Muscle of leg (tissue), 16 donors: ENCODE data around the gene HLF. TPM values are rescaled to one million over a fixed set of nuclear protein-coding genes. Genes with fewer than 3 reads are reported as not detected.
A peak's percentile ranks its signal among the peaks of the same experiment; 100 is the strongest.

Experiments used
- DNase-seq: peaks from one replicate; pipeline ENCODE4 v3.0.0; 2013
- H3K27ac ChIP-seq: one replicate; pipeline ENCODE4 v1.5.1; 2013; ENCODE audit warnings: mild to moderate bottlenecking, low read length, control low read depth
- H3K27me3 ChIP-seq: one replicate; pipeline ENCODE4 v1.6.1; 2013; ENCODE audit warnings: low read length; ENCODE audit not compliant: control insufficient read depth, insufficient read depth
- H3K36me3 ChIP-seq: one replicate; pipeline ENCODE4 v1.6.1; 2013; ENCODE audit warnings: low read length; ENCODE audit not compliant: control insufficient read depth, insufficient read depth
- H3K4me1 ChIP-seq: one replicate; pipeline ENCODE4 v1.6.1; 2013; ENCODE audit warnings: low read length; ENCODE audit not compliant: control insufficient read depth, insufficient read depth
- H3K4me3 ChIP-seq: one replicate; pipeline ENCODE4 v1.5.1; 2013; ENCODE audit warnings: low read length, control low read depth
- H3K9me3 ChIP-seq: replicated peaks from 2 replicates; pipeline ENCODE4 v1.6.1; 2013; ENCODE audit warnings: low read depth, low read length; ENCODE audit not compliant: control insufficient read depth
- WGBS: methylation state at CpG from one replicate; pipeline ENCODE4 v1.1.5; 2013; ENCODE audit warnings: missing lambda C conversion rate; ENCODE audit not compliant: insufficient coverage; 5-methylcytosine and 5-hydroxymethylcytosine counted together
- long read RNA-seq, 11 donors: transcript quantifications; one replicate each; lab custom pipeline, GENCODE V29; 2026
- polyA plus RNA-seq, 8 donors: library from polyadenylated mRNA; unstranded; fragments of 120-200 nt; gene quantifications; one replicate each; pipeline versions ENCODE4 v1.2.1 to v1.2.3, GENCODE V29; 2013; ENCODE audit warnings: inconsistent platforms in 1 of 8, low replicate concordance in 1 of 8; ENCODE audit not compliant: insufficient read length in 8 of 8, insufficient read depth in 1 of 8
- total RNA-seq: library from RNA; stranded (reverse); fragments of 120-200 nt; gene quantifications from one replicate; pipeline ENCODE4 v1.2.4, GENCODE V29; 2013

HLF gene, protein sequence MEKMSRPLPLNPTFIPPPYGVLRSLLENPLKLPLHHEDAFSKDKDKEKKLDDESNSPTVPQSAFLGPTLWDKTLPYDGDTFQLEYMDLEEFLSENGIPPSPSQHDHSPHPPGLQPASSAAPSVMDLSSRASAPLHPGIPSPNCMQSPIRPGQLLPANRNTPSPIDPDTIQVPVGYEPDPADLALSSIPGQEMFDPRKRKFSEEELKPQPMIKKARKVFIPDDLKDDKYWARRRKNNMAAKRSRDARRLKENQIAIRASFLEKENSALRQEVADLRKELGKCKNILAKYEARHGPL
- 5.9 TPM for total RNA-seq
- 1 to 10 TPM; 3.3 to 5.4 (median 4.1) TPM for polyA plus RNA-seq
- long read RNA-seq, donor 1, full-length matches to known transcripts: 2 of 2 reads
- long read RNA-seq, donor 1, partial matches to known transcripts: 0 of 2 reads
- long read RNA-seq, donor 1, other reads (novel, unspliced or antisense): 0 of 2 reads
- long read RNA-seq, donor 2: 0 reads
- long read RNA-seq, donor 3: 0 reads
- long read RNA-seq, donor 4: 0 reads
- long read RNA-seq, donor 5, full-length matches to known transcripts: 1 of 1 reads
- long read RNA-seq, donor 5, partial matches to known transcripts: 0 of 1 reads
- long read RNA-seq, donor 5, other reads (novel, unspliced or antisense): 0 of 1 reads
- long read RNA-seq, donor 6, full-length matches to known transcripts: 4 of 4 reads
- long read RNA-seq, donor 6, partial matches to known transcripts: 0 of 4 reads
- long read RNA-seq, donor 6, other reads (novel, unspliced or antisense): 0 of 4 reads
- long read RNA-seq, donor 7, full-length matches to known transcripts: 2 of 2 reads
- long read RNA-seq, donor 7, partial matches to known transcripts: 0 of 2 reads
- long read RNA-seq, donor 7, other reads (novel, unspliced or antisense): 0 of 2 reads
- long read RNA-seq, donor 8, full-length matches to known transcripts: 2 of 2 reads
- long read RNA-seq, donor 8, partial matches to known transcripts: 0 of 2 reads
- long read RNA-seq, donor 8, other reads (novel, unspliced or antisense): 0 of 2 reads
- long read RNA-seq, donor 9, full-length matches to known transcripts: 2 of 2 reads
- long read RNA-seq, donor 9, partial matches to known transcripts: 0 of 2 reads
- long read RNA-seq, donor 9, other reads (novel, unspliced or antisense): 0 of 2 reads
- long read RNA-seq, donor 10, partial matches to known transcripts: 0 of 1 reads
- long read RNA-seq, donor 10, other reads (novel, unspliced or antisense): 0 of 1 reads
- long read RNA-seq, donor 11, full-length matches to known transcripts: 5 of 5 reads
- long read RNA-seq, donor 11, partial matches to known transcripts: 0 of 5 reads
- long read RNA-seq, donor 11, other reads (novel, unspliced or antisense): 0 of 5 reads

DNA sequence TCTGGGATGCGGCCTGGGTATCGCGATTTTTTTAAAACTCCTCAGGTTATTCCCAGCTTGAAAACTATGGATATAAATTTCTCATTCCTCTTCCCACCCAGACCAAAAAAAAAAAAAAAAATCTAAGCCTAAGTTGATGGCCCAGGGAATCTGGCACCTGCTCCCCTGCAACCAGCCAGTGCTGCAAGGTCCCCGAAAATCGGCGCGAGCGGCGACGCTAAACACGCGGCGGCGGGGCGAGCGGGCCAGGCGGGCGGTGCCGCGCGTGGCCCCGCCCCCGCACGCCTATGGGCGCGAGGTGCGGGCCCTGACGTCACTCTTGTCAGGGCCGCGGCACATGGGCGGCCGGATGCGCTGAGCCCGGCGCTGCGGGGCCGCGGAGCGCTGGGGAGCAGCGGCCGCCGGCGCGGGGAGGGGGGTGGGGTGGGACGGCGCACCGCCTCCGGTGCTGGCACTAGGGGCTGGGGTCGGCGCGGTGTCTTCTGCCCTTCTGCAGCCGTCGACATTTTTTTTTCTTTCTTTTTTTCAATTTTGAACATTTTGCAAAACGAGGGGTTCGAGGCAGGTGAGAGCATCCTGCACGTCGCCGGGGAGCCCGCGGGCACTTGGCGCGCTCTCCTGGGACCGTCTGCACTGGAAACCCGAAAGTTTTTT, at the start of gene HLF:
HLF (plus strand) TSS at position 316 of the 654 bp plus-strand sequence. CDS start 525 bp downstream, outside the sequence.
- Histone ChIP-seq H3K9me3 (peaks cover 2% of the 10 kb centered on the region), H3K36me3 (peaks cover 4% of the 10 kb centered on the region), H3K27me3 (peaks cover 47% of the 10 kb centered on the region), H3K4me3 (peak within 1 kb of the TSS; percentile 58), H3K27ac (no peak within 1 kb of the TSS), H3K4me1 (peaks cover 24% of the 10 kb centered on the region)
- WGBS: under 1% methylated on average over 42 of the region's 64 CpGs
- peak; percentile 95 for DNase-seq

GRCh38 chr17:55215711-55216110, 49.0 kb upstream of the HLF start:
- no peak overlapping the region for H3K4me3 ChIP-seq
- no CpG with 5 or more reads among the region's 3 CpGs for WGBS
- H3K36me3 ChIP-seq: no peaks in the 10 kb centered on the region
- DNase-seq: no peak
- H3K4me1 ChIP-seq: no peaks in the 10 kb centered on the region
- H3K27ac ChIP-seq: no peak overlapping the region
- peaks cover 3% of the 10 kb centered on the region for H3K9me3 ChIP-seq
- no peaks in the 10 kb centered on the region for H3K27me3 ChIP-seq

DNA sequence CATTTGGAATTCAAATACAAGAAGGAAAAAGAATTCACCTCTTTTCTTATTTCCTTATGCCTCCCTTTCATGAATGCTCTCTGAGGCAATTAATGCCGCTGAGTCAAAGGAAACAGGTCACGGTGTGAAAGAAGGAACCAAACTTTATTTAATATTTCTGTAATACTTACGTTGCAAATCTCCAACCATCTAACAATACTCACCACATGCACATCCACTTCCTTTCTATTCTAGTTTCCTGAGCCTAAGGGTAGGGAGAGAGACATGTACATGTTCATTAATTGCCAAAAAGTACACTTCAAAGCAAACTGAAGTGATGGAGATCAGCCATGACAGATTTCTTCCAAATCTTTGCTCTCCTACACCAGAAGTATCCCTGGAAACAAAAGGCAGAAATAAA, 47.9 kb upstream of the HLF start:
- DNase-seq: no peak
- Histone ChIP-seq H3K27ac (no peak overlapping the region), H3K27me3 (no peaks in the 10 kb centered on the region), H3K36me3 (no peaks in the 10 kb centered on the region), H3K9me3 (peaks cover 3% of the 10 kb centered on the region), H3K4me3 (no peak overlapping the region), H3K4me1 (no peaks in the 10 kb centered on the region)
- no CpG with 5 or more reads among the region's 3 CpGs for WGBS

GRCh38 chr17:55219459-55219858, 45.3 kb upstream of the HLF start:
- no peak for DNase-seq
- Histone ChIP-seq H3K4me1 (no peaks in the 10 kb centered on the region), H3K9me3 (peaks cover 3% of the 10 kb centered on the region), H3K27me3 (no peaks in the 10 kb centered on the region), H3K27ac (no peak overlapping the region), H3K36me3 (no peaks in the 10 kb centered on the region), H3K4me3 (no peak overlapping the region)
- WGBS: no CpG with 5 or more reads among the region's 1 CpG

DNA sequence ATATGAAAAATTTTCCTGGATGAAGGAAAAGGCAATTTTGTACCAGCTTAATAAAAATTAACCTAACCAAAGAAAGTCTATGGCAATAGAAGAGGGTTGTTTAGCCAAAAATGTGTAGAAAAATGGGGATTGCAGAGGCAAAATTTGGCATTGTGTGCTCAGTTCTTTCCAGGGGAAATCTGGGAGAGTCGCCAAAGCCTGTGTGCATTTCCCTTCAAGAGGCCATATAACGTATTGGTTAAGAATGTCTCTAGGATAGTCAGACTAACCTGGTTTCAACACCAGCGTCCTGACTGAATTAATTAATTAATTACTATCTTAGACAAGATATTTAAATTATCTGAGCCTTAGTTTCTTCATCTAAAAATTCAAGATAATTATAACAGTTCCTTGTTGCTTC, 44.8 kb upstream of the HLF start:
- no peaks in the 10 kb centered on the region for H3K27me3 ChIP-seq
- no peaks in the 10 kb centered on the region for H3K36me3 ChIP-seq
- no peaks in the 10 kb centered on the region for H3K4me1 ChIP-seq
- H3K27ac ChIP-seq: no peak overlapping the region
- H3K9me3 ChIP-seq: peaks cover 3% of the 10 kb centered on the region
- DNase-seq: peak; percentile 87
- WGBS: no CpG with 5 or more reads among the region's 3 CpGs
- no peak overlapping the region for H3K4me3 ChIP-seq

DNA sequence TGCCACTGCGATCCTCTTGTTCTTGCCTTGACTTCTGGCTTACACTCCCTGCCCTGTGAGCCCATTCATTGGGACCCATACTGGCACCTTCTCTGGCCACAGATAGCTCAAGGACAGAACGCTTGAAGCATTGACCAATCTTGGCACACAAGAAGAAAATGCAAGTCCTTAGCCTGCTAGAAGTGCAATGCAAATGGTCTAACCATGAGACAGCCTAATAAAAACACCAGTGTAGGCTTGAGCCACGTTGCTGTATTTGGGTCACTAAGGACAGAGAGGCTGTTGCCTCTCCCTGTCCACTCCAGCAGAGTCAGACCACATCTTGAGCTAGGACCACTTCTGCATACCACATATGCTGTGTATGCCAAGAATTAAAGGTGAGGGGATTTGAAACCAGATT, 41.2 kb upstream of the HLF start:
- Histone ChIP-seq H3K27me3 (no peaks in the 10 kb centered on the region), H3K4me3 (no peak overlapping the region), H3K9me3 (no peaks in the 10 kb centered on the region), H3K27ac (no peak overlapping the region), H3K4me1 (no peaks in the 10 kb centered on the region), H3K36me3 (no peaks in the 10 kb centered on the region)
- no peak for DNase-seq
- WGBS: 86% methylated on average over 3 of the region's 3 CpGs

GRCh38 chr17:55224746-55225145, 40.0 kb upstream of the HLF start:
- Histone ChIP-seq H3K27ac (no peak overlapping the region), H3K27me3 (no peaks in the 10 kb centered on the region), H3K9me3 (no peaks in the 10 kb centered on the region), H3K4me3 (no peak overlapping the region), H3K4me1 (no peaks in the 10 kb centered on the region), H3K36me3 (no peaks in the 10 kb centered on the region)
- 100% methylated on average over 1 of the region's 2 CpGs for WGBS
- no peak for DNase-seq

DNA sequence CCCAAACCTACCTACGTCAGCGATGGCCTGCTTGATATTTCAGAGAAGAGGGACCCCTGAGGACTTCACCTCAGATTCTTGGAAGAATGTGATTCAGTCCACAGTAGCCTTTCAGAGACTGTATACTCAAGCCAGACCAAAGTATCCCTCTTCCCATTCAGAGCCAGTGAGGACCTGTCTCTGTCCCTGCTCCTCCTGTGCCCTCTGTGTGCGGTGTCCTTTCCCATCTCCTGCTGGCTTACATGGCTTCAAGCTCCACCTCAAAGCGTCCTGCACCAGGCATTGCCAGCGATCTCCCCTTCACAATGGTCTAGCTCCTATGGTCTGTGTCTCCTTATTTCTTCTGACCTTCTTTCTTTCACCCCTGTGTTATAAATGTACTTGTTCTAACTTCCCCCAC, 39.5 kb upstream of the HLF start:
- H3K9me3 ChIP-seq: no peaks in the 10 kb centered on the region
- no peak overlapping the region for H3K27ac ChIP-seq
- no peaks in the 10 kb centered on the region for H3K36me3 ChIP-seq
- no peaks in the 10 kb centered on the region for H3K27me3 ChIP-seq
- H3K4me3 ChIP-seq: no peak overlapping the region
- WGBS: 88% methylated on average over 4 of the region's 5 CpGs
- no peak for DNase-seq
- H3K4me1 ChIP-seq: no peaks in the 10 kb centered on the region

DNA sequence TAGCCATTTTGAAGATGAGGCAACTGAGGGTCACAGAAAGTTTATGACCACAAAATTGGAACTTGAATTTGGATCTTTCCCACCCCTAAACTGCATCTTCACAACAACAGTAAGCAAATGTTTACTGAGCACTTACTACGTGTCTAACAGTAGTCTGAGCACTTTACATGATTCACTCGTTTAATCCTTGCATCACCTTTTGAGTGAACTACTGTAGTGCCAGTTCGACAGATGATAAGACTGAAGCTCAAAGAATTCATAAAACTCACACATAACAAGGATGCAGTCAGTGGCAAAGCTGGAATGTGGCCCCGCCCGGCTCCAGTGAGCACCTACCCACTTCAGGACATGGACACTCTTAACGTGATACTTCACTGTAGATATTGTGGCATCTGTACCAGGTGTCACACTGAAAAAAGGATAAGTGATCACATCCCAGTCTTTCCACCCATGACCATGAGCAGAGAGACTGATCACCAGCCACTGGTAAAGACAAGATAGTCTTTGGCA, 36.0 kb upstream of the HLF start:
- Histone ChIP-seq H3K4me1 (no peaks in the 10 kb centered on the region), H3K27ac (no peak overlapping the region), H3K4me3 (no peak overlapping the region), H3K36me3 (no peaks in the 10 kb centered on the region), H3K9me3 (no peaks in the 10 kb centered on the region), H3K27me3 (no peaks in the 10 kb centered on the region)
- 73% methylated on average over 5 of the region's 6 CpGs for WGBS
- no peak for DNase-seq
